Activated CD8-positive, alpha-beta T cell treated with anti-CD3 and anti-CD28 coated beads for 36 hours (primary cell): Measurements from ENCODE around the gene ELP5. TPM values are rescaled to one million over a fixed set of nuclear protein-coding genes. Genes with fewer than 3 reads are reported as not detected.

ENCODE experiments used
- ATAC-seq: fragments of 200-7000 bp; cut with Tn5 transposase; one replicate; pipeline ENCODE4 v1.10.0; 2021; ENCODE audit warnings: mild to moderate bottlenecking, moderate library complexity
- CTCF ChIA-PET: fragments of 350-600 bp; sonication (Branson Sonifier 250); formaldehyde crosslinking; loops from one replicate; lab custom pipeline; 2021; ENCODE audit warnings: antibody characterized with exemption; lab: Charles Lee
- POLR2A ChIA-PET: fragments of 350-600 bp; sonication (Branson Sonifier 250); formaldehyde crosslinking; loops from one replicate; lab custom pipeline; 2021; ENCODE audit warnings: antibody characterized with exemption; lab: Charles Lee
- DNase-seq: peaks from one replicate; pipeline ENCODE4 v3.0.0-alpha.2; 2020
- H3K27ac Mint-ChIP-seq: one replicate; pipeline ENCODE4 v1.8.0; 2021; ENCODE audit warnings: mild to moderate bottlenecking, mixed read lengths
- H3K27me3 Mint-ChIP-seq: one replicate; pipeline ENCODE4 v1.8.0; 2021; ENCODE audit warnings: mixed read lengths
- H3K36me3 Mint-ChIP-seq: one replicate; pipeline ENCODE4 v1.8.0; 2021; ENCODE audit warnings: low read depth, mixed read lengths
- H3K4me1 Mint-ChIP-seq: one replicate; pipeline ENCODE4 v1.8.0; 2021; ENCODE audit warnings: low read depth, mixed read lengths
- H3K4me3 Mint-ChIP-seq: one replicate; pipeline ENCODE4 v1.8.0; 2021; ENCODE audit warnings: mild to moderate bottlenecking, moderate library complexity, mixed read lengths
- H3K9me3 Mint-ChIP-seq: one replicate; pipeline ENCODE4 v1.8.0; 2021; ENCODE audit warnings: mixed read lengths
- CTCF ChIP-seq: fragments of 200-600 bp; IDR thresholded peaks from one replicate; pipeline ENCODE4 v1.8.0; 2022; ENCODE audit warnings: antibody characterized with exemption, mild to moderate bottlenecking
- intact Hi-C: fragments of 100-400 bp; cut with micrococcal nuclease; formaldehyde crosslinking; loops from one replicate; pipeline ENCODE4 v1.10.0; 2022
- microRNA-seq: library from miRNA; unstranded; fragments of <30 nt; microRNA quantifications from one replicate; pipeline ENCODE4 v1.2.0, GENCODE V29; 2022; ENCODE audit warnings: borderline microRNAs expressed, borderline replicate concordance
- total RNA-seq, 2 experiments: library from RNA; stranded (reverse); gene quantifications; one replicate each; pipeline ENCODE4 v1.2.3, GENCODE V29; 2021

ELP5 gene
- total RNA-seq, 2 experiments from 2014 or later: 80.2 to 85.4 TPM

DNA sequence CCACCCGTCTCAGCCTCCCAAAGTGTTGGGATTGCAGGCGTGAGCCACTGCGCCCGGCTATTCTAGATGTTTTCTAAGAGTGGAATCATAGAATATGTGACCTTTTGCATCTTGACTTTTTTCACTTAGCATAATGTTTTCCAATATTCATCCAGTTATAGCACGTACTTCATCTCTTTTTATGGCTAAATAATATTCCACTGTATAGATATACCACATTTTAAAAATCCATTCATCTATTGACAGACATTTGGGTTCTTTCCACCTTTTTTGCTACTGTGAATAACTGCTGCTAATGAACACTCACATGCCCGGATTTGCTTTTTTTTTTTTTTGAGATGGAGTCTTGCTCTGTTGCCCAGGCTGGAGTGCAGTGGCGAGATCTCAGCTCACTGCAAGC is 52.2 kb downstream of the ELP5 start:
- Mint-ChIP-seq H3K9me3 (peaks cover 2% of the 10 kb centered on the region), H3K27me3 (no peaks in the 10 kb centered on the region), H3K27ac (no peak overlapping the region), H3K4me1 (peaks cover 11% of the 10 kb centered on the region), H3K36me3 (peaks cover 12% of the 10 kb centered on the region), H3K4me3 (no peak overlapping the region)
- intact Hi-C loops: no loop called here
- POLR2A ChIA-PET: no interaction called here
- no peak for TF ChIP-seq CTCF
- no peak for DNase-seq
- CTCF ChIA-PET: interaction anchor here (1.2 kb wide), 1 partner anchor 23 kb away, joined by 3 read pairs; the partner anchor contains the start of gene SLC2A4
- ATAC-seq: no peak

DNA sequence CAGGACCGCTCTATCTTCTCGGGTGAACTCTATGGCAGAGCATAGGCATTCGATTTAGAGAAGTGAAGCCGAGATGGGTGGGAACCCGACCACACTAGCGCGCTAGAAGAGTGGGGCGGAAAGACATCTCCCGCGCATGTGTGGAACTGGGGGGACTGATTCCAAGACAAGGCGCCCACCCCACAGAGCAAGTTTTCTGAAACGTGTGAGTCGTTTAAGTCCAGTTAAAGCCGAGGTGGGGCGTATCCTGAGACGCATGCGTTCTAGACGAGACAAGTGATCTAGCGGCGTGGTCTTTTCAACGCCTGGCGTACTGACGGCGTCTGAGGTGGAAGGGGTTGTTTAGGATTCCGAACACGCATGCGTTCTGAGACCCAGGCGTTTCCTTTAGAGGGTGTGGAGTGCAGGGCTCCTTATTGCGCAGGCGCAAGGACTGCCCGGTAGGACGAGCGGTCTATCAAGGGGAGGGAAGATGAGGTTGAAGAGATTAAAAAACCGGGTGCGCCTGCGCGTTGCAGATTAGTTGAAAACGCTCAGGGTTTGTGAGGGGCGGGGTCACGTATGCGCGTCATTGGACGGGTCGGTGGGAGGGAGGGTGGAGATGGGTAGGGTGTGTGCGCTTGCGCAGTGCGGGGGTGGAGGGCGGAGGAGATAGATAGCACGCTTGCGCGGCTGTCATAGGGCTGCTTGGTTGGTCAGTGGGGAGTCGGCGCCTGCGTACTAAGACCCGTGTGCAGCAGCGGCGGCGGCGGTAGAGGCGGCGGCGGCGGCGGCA is 55.1 kb downstream of the ELP5 start, which contains the start of gene EIF5A:
EIF5A (plus strand) TSS at position 718 of the 775 bp plus-strand sequence. CDS start 2,008 bp downstream, outside the sequence.
- Mint-ChIP-seq H3K9me3 (peaks cover 2% of the 10 kb centered on the region), H3K4me3 (peak within 1 kb of the TSS; percentile 94), H3K36me3 (peaks cover 38% of the 10 kb centered on the region), H3K27ac (peak within 1 kb of the TSS; percentile 98), H3K4me1 (peaks cover 38% of the 10 kb centered on the region), H3K27me3 (no peaks in the 10 kb centered on the region)
- DNase-seq (peak; percentile 100), ATAC-seq (peak; percentile 84)
- intact Hi-C loops: no loop called here
- CTCF ChIA-PET: interaction anchor here (2.4 kb wide), 1 partner anchor 11 kb away, joined by 27 read pairs; no protein-coding TSS in a partner anchor
- POLR2A ChIA-PET: interaction anchor here (1.4 kb wide), 1 partner anchor 14 kb away, joined by 3 read pairs; no protein-coding TSS in a partner anchor
- no peak for TF ChIP-seq CTCF

GRCh38 chr17:7307686-7308624 is 55.9 kb downstream of the ELP5 start:
- ATAC-seq (no peak), DNase-seq (peak; percentile 58)
- Mint-ChIP-seq H3K36me3 (peaks cover 46% of the 10 kb centered on the region), H3K9me3 (peaks cover 2% of the 10 kb centered on the region), H3K4me1 (peaks cover 45% of the 10 kb centered on the region), H3K4me3 (peak overlapping the region; percentile 94), H3K27ac (peak overlapping the region; percentile 98), H3K27me3 (no peaks in the 10 kb centered on the region)
- intact Hi-C loops: no loop called here
- ChIA-PET POLR2A (interaction anchor here (0.6 to 9.0 kb wide), 25 partner anchors 10 to 378 kb away, joined by 3 to 150 read pairs (median 4); partner anchors contain the start of genes ACADVL, ACAP1, CD68 and CTDNEP1), CTCF (interaction anchor here (0.6 to 0.9 kb wide), 2 partner anchors 47 to 276 kb away, joined by 3 read pairs; partner anchors contain the start of genes MPDU1 and TMEM95)
- TF ChIP-seq CTCF: no peak

- peak overlapping the region; percentile 94 for H3K4me3 Mint-ChIP-seq
- peak; percentile 93 for DNase-seq
- CTCF ChIA-PET: interaction anchor here (0.6 to 1.2 kb wide), 3 partner anchors 35 to 275 kb away, joined by 3 read pairs; partner anchors contain the start of genes MPDU1 and TMEM95
- peaks cover 49% of the 10 kb centered on the region for H3K36me3 Mint-ChIP-seq
- POLR2A ChIA-PET: interaction anchor here (0.5 to 9.0 kb wide), 36 partner anchors 9 to 378 kb away, joined by 3 to 150 read pairs (median 3); partner anchors contain the start of genes ACADVL, ACAP1, CD68 and CTDNEP1
- peak overlapping the region; percentile 97 for H3K27ac Mint-ChIP-seq
- H3K27me3 Mint-ChIP-seq: no peaks in the 10 kb centered on the region
- intact Hi-C loops: no loop called here
- H3K9me3 Mint-ChIP-seq: peaks cover 2% of the 10 kb centered on the region
- H3K4me1 Mint-ChIP-seq: peaks cover 53% of the 10 kb centered on the region
- TF ChIP-seq CTCF: no peak
- peak; percentile 28 for ATAC-seq
These were observed 56.8 kb downstream of the ELP5 start for GRCh38 chr17:7308625-7309433.

Small RNAs within 50 kb of the gene (microRNA-seq; reads per million reads assigned to microRNA genes)
- 1,988 reads per million, percentile 91 among the genes with 10 or more reads in this experiment for gene MIR324

Other genes starting within 250 kb of the ELP5 start
- gene RNASEK, start 239.6 kb upstream of the ELP5 start, total RNA-seq: 100 to 1,000 TPM in 1 of 2 experiments, 10 to 100 TPM in 1; 98.4 to 107 TPM
- gene BCL6B, start 229.2 kb upstream of the ELP5 start, total RNA-seq: 1 to 10 TPM; 1.2 to 2.4 TPM
- gene SLC16A13, start 216.2 kb upstream of the ELP5 start, total RNA-seq: 1 to 10 TPM; 4.8 to 5.9 TPM
- 1 to 10 TPM; 3.1 to 3.4 TPM for gene SLC16A11, start 208.1 kb upstream of the ELP5 start, total RNA-seq
- not detected for gene CLEC10A, start 172.0 kb upstream of the ELP5 start, total RNA-seq
- gene ASGR2, start 137.4 kb upstream of the ELP5 start, total RNA-seq: not detected
- gene ASGR1, start 72.8 kb upstream of the ELP5 start, total RNA-seq: 1 to 10 TPM; 2.6 to 3.9 TPM
- gene DLG4, start 32.4 kb upstream of the ELP5 start, total RNA-seq: 1 to 10 TPM; 9.5 to 9.7 TPM
- 100 to 1,000 TPM; 288 to 291 TPM for gene ACADVL, start 32.3 kb upstream of the ELP5 start, total RNA-seq
- 10 to 100 TPM; 50.0 to 53.6 TPM for gene DVL2, start 17.7 kb upstream of the ELP5 start, total RNA-seq
- gene PHF23, start 12.8 kb upstream of the ELP5 start, total RNA-seq: 10 to 100 TPM; 17.8 to 24.4 TPM
- 100 to 1,000 TPM; 104 to 118 TPM for gene GABARAP, start 9.8 kb upstream of the ELP5 start, total RNA-seq
- 100 to 1,000 TPM; 159 to 160 TPM for gene CTDNEP1, start 481 bp upstream of the ELP5 start, total RNA-seq
- 1 to 10 TPM; 1.5 to 1.7 TPM for gene CLDN7, start 10.3 kb downstream of the ELP5 start, total RNA-seq
- under 1 TPM; 0.07 to 0.25 TPM for gene SLC2A4, start 29.5 kb downstream of the ELP5 start, total RNA-seq
- under 1 TPM; 0.56 to 0.83 TPM for gene YBX2, start 42.4 kb downstream of the ELP5 start, total RNA-seq
- 1,000 to 10,000 TPM; 1,064 TPM for gene EIF5A, start 55.4 kb downstream of the ELP5 start, total RNA-seq
- 10 to 100 TPM; 31.8 to 36.8 TPM for gene GPS2, start 63.1 kb downstream of the ELP5 start, total RNA-seq
- 10 to 100 TPM; 36.2 to 40.4 TPM for gene NEURL4, start 77.1 kb downstream of the ELP5 start, total RNA-seq
- 100 to 1,000 TPM; 309 to 342 TPM for gene ACAP1, start 84.3 kb downstream of the ELP5 start, total RNA-seq
- gene KCTD11, start 99.9 kb downstream of the ELP5 start, total RNA-seq: 10 to 100 TPM; 11.0 to 11.2 TPM
- not detected for gene TMEM95, start 102.9 kb downstream of the ELP5 start, total RNA-seq
- 1 to 10 TPM; 6.8 to 6.9 TPM for gene TNK1, start 128.9 kb downstream of the ELP5 start, total RNA-seq
- 10 to 100 TPM; 62.6 to 71.1 TPM for gene PLSCR3, start 142.3 kb downstream of the ELP5 start, total RNA-seq
- 10 to 100 TPM; 55.8 to 60.6 TPM for gene TMEM256, start 151.9 kb downstream of the ELP5 start, total RNA-seq
- 10 to 100 TPM in 1 of 2 experiments, 1 to 10 TPM in 1; 9.4 to 10.9 TPM for gene NLGN2, start 155.6 kb downstream of the ELP5 start, total RNA-seq
- under 1 TPM in 1 of 2 experiments, not detected in 1; 0.36 TPM for gene SPEM1, start 168.1 kb downstream of the ELP5 start, total RNA-seq
- not detected for gene SPEM2, start 173.4 kb downstream of the ELP5 start, total RNA-seq
- gene SPEM3, start 176.6 kb downstream of the ELP5 start, total RNA-seq: not detected
- gene TMEM102, start 183.2 kb downstream of the ELP5 start, total RNA-seq: 10 to 100 TPM; 12.5 to 14.2 TPM
- gene FGF11, start 187.3 kb downstream of the ELP5 start, total RNA-seq: 10 to 100 TPM; 16.5 to 16.6 TPM
- 10 to 100 TPM; 11.5 to 11.7 TPM for gene CHRNB1, start 192.8 kb downstream of the ELP5 start, total RNA-seq
- 10 to 100 TPM; 24.3 to 24.6 TPM for gene ZBTB4, start 227.4 kb downstream of the ELP5 start, total RNA-seq
- not detected for gene SLC35G6, start 229.2 kb downstream of the ELP5 start, total RNA-seq
- 100 to 1,000 TPM; 219 to 223 TPM for gene POLR2A, start 232.2 kb downstream of the ELP5 start, total RNA-seq